HEK293T (cell line): Measurements from ENCODE around the gene RPS3A.

Source experiments
- CTBP1 ChIP-seq: fragments of 450-650 bp; IDR thresholded peaks from 2 replicates; pipeline ENCODE4 v1.6.1; 2016; ENCODE audit warnings: borderline replicate concordance
- FOXA1 ChIP-seq: fragments of 450-650 bp; IDR thresholded peaks from 2 replicates; pipeline ENCODE4 v1.6.1; 2016; ENCODE audit warnings: mild to moderate bottlenecking
- FOXM1 ChIP-seq: fragments of 450-650 bp; IDR thresholded peaks from 2 replicates; pipeline ENCODE4 v1.6.1; 2017; ENCODE audit warnings: mild to moderate bottlenecking, borderline replicate concordance

DNA sequence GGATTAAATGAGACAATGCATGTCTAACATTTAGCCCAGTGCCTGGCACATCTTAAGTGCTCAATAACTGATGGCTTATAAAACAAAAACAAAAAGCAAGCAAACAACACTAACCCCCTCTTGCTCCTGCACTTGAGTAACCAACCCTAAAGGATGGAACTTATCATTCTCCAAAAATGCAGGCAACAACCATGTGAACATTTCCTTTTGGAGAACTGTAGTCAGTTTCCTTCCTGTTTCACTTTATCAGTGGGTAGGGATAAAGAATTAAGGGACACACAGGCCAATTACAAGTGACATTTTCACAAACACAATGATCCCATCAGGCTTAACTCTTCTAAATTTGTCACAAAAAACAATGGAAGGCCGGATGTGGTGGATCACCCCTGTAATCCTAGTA, 30.4 kb downstream of the RPS3A start:
- TF ChIP-seq FOXA1 (no peak), FOXM1 (no peak), CTBP1 (no peak)
